ENCODE data around the gene GALNT18.

The GALNT18 gene

DNA sequence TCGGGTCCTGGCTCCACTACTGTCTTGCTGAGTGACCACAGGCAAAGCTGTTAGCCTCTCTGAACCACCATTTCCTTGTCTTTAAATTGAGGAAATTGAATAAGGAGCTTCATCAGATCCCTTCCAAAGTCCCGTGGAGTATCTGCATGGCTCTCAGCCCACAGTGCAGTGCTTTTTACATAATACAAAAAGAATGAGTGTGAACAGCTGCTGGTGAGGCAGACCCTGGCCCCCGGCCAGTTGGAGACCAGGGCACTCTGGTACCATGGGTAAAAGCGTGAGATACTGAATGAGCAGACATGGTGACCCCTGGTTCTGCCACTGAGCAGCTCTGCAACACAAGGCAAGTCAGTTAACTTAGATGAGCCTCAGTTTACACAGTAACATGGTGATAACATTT is 86.8 kb downstream of the GALNT18 start:
- DNase-seq (ENCODE audit: extremely low read depth in 1 of 2, low read depth in 1 of 2) = no peak

DNA sequence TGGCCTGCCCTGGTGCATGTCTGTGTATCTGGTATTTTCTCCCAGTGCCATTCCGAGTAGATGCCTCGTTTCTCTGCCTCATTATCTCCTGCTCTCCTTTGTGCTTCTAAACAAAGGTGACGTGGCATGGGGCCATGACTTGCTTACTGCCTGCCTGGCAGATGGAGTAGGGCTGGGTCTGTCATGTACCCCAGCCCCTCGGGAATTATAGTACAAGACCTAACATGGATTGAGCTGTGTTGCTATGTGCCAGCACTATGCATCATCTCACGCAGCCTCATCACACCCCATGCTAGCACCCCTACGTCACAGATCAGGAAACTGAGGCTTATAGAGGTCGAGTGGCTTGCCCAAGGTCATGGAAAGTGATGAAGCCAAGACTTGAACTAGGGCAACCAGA is 88.1 kb downstream of the GALNT18 start:
- no peak for DNase-seq (ENCODE audit: extremely low read depth in 1 of 2, low read depth in 1 of 2)

DNA sequence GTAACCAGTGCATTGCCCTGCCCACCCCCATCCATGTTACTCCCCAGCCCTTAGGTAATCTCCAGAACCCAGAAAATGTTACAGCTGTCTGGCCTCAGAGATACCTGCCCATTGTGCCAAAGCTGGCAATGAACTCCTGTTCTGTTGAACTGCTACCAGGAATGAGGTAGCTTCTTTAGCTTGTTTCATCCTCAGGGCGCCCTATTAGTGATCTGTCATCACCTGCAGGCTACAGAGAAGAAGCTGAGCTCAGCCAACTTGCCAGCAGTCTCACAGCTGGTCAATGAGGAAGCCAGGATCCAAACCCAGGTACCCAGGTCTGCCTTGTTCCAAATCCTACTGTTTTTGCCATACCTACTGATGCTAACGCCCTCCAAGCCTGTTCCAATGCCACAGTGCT is 88.7 kb downstream of the GALNT18 start:
- DNase-seq (ENCODE audit: extremely low read depth in 1 of 2, low read depth in 1 of 2) = no peak

DNA sequence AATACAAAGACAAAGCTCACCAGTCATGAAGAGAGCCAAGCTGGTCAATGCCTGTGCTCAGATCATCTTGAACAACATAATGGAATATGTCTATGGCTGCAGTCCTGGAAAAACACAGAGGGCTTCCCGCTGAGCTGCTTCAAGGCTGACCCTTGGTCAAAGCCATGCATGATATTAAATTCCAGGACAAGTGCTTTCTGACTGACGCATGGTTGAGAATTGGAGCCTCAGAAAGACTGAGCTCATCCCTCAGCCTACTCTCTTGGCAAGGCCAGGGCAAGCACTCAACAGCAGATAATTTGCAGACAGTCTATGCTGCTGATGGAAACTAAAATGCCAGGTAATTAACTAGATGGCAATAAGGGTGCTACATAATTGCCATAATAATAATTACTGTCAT is 89.2 kb downstream of the GALNT18 start:
- no peak for DNase-seq (ENCODE audit: extremely low read depth in 1 of 2, low read depth in 1 of 2)

DNA sequence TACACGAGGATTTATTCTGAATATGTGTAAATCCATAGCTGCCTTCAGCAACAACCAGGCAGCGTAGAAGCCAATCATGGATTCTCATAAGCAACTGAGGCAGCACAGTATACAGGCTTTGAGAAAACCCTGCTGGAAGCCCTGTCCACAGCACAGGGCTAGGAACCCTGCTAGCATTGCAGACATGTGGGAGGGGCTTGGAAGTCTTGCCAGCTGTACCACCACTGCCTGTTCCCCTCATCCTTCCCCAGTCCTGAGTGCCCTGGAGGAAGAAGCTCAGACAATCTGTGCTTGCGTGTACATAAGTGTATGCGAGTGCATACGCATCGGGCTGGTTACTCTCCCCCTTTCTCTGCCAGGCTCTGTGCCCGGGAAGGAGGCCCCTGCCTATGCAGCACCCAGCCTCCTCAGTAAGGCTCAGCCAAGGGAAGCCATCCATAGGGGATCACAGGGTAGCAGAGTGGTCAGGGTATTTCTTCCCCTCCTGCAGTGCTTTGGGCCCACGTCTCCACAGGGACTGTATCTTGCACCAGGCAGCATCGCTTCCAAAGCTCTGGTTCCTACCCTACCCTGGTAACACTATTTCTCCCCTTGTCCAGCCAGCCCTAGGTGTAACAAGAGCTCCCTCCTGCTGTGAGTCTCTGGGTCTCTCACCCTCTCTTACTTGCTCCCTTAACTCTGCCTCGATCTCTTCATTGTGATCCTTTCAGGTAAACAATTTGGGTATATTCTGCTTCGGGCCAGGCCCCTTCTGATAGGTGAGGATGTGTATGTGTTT is 90.5 kb downstream of the GALNT18 start:
- no peak for DNase-seq (ENCODE audit: extremely low read depth in 1 of 2, low read depth in 1 of 2)

DNA sequence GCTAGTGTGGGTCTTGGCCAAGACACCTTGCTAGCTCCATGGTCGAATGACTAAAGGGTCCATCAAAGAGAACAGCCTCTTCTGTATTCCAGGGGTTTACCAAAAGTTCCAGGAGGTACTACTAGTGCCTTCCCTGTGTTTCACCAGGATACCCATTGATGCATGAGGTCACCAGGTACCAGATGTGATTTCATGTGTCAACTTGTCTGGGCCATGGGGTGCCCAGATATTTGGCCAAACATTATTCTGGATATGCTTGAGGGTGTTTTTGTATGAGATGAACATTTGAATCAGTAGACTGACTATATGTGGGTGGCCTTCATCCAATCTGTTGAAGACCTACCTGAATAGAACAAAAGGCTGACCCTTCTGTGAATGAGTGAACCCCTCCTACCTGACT is 92.8 kb downstream of the GALNT18 start:
- no peak for DNase-seq (ENCODE audit: extremely low read depth in 1 of 2, low read depth in 1 of 2)

DNA sequence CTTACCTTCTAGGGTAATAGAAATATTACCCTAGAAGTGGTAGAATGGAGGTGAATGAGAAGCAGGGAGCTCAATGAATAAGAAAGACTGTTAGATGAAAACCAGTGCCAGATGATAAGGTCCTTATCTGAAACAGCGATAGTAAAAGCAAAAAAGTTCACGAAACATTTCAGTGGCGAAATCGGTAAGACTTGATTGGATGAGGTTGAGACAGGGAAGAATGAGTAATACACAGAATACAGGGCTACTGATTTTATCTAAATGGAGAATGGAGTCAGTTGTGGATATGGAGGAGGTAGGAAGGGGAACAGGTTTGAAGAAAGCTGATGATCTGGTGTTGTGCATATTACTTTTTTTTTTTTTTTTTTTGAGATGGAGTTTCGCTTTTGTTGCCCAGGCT is 96.5 kb downstream of the GALNT18 start:
- DNase-seq (ENCODE audit: extremely low read depth in 1 of 2, low read depth in 1 of 2) = no peak

DNA sequence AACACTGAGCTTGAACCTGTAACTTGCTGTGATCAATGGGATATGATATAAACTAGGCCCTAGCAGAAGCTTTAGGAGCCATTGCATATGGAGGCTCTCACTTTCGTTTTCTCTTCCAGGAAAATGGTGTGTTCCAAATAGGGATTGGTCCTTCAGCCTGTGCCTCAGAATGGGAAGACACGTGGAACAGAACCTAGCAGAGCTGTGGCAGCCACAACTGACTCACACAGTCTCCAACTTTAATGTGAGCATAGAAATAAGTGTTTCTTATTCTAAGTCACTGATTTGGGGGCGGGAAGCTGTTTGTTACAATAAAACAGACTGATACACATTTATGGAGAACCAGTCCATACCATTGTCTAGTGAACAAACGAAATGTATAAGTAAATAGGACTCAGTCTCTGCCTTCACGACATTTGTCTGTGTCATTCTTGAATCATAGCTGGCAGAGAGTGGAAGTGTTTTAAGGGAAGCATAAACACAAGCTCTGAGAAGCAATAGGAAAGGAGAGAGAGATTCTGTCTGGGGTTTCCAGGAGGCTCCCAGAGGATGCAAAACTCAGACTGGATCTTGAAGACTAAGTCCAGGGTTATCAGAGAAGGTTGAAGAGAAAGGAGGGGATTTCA is 97.3 kb downstream of the GALNT18 start:
- no peak for DNase-seq (ENCODE audit: extremely low read depth in 1 of 2, low read depth in 1 of 2)

DNA sequence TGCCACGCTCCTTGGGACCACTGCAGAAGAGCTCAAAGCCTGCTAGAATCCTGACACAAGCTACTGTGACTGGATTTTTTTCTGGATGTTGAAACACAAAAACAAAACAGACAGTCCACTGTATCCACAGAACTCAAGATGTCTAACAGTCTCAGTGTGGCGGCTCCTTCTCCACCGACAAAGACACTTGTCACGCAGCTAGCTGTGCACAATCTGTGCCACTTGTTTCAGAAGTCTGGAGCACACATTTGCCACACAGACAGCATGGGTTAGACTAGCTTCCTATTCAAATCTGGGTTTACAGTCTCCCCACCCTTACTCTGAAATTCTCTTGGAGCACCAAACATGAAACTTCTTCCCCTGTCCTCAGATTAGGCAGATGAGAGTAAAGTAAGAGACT is 99.2 kb downstream of the GALNT18 start:
- no peak for DNase-seq (ENCODE audit: extremely low read depth in 1 of 2, low read depth in 1 of 2)

DNA sequence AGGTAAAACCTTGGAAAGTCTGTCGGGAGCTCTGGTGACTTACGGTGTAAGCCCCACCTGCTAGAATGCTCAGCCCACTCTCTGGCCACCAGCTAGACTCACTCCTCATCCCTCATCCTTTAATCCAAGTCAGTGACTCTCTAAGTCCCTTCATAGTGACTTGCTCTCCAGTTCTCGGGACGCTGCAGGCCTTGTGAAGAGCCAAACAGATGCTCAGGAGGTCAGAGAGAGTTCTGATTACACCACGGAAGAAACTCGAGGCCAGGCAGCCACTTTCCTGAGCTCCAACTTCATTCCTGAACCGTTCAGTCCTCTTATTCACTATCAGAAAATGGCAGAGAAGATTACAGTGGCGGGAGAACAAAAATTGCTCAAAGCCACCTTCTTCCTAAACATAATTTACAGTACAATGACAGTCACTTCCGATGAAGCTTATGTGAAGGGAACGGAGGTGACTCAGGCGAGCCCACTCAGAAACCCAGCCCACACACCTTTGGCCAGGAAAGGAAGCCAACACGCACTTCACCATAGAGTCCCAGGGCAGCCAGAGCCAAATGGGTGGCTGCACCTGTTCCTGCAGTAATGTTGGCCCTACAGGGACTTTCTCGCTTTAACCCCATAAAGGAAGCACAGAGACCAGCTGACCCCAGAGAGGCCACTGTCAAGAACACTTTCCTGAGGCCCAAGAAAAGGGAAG is 100.4 kb downstream of the GALNT18 start:
- peak in 1 of 2 donors; percentile 13 for DNase-seq (ENCODE audit: extremely low read depth in 1 of 2, low read depth in 1 of 2)

DNA sequence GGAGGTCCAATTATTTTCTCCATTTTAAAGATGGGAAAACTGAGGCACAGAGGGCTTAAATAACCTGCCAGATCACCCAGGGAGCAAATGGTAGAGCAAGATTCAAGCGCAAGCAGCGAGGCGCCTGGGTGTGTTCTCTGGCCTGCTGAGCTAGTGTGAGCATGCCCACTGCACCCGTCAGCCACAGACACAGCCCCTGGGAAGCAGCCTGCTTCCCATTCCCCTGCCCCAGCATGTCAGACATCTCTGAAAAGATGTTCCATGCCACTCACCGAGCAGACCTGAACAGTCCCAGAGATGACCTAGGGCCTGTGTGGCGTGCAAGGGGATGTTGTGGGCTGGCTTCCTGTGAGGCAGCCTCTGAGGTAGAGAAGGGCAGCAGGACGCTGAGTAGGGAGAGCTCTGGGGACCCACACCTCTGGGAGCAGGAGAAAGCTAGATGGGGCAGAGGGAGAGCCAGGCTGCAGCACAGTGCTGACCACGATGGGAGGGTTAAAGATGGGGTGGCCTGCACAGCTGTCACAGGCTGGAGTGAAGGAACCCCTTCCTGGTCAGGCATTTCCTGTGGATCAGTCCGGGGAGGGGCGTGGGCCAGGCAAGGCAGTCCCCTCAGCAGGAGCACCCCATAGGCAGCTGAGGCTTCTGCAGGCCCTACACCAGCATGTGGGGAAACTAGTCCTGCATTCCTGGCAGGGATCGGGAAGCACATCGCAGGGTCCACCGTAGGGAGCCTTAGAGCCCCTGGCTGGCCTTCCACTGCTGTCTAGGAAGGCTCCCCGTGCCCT is 101.4 kb downstream of the GALNT18 start:
- no peak for DNase-seq (ENCODE audit: extremely low read depth in 1 of 2, low read depth in 1 of 2)

DNA sequence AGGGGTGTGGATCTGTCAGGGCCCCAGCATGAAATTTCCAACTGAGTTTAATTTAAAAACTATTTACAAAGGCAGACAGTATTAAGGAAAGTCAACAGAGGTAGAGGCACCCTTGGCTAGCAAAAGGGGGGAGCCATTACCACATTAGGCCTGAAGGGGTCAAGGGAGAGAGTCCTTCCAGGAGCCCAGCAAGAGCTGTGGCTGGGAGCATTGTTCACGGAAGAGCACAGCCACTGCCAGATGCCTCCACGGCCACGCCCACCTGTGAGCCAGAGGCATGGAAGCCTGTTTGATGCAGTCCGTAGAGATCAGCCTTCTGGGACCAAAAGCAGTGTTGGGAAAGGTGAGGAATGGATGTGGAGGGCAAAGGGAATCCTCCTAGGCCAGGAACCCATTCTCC is 102.6 kb downstream of the GALNT18 start:
- no peak for DNase-seq (ENCODE audit: extremely low read depth in 1 of 2, low read depth in 1 of 2)

DNA sequence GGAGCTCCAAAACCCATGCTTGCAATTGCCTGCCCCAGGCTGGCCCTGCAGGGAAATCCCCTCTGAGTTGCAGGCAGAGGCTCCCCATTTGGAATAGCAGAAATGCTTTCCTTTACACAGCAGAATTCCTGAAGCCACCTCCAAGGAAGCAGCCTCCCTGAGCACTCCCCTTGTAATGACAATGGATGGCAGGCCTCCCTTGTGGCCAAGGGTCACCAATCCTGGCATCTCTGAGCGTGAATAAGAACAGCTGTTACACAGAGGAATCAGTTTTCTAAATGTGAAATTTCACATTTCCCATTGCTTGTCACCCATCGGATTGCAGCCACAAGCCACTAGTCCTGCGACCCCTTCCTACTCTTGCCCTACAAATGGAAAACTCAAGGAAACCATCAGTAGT is 107.6 kb downstream of the GALNT18 start:
- DNase-seq (ENCODE audit: extremely low read depth in 1 of 2, low read depth in 1 of 2) = no peak

DNA sequence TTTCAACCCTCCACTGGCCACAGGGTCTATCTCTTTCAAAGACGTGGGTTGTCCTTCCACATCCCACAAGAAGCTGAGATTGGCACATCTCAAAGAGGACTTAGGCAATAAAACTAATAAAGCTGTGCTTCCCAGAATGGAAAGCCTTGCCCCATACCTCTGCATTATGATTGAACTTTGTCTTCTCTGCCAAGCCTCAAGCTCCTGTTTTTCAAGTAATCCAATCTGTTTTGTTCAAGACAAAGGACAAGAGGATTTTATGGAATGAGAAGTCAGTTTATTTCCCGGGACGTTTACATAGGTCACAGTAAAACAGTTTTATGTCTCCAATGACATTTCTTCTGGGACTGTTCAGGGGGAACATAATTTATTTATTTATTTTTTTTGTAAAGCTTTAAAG is 108.4 kb downstream of the GALNT18 start:
- DNase-seq (ENCODE audit: extremely low read depth in 1 of 2, low read depth in 1 of 2) = no peak

DNA sequence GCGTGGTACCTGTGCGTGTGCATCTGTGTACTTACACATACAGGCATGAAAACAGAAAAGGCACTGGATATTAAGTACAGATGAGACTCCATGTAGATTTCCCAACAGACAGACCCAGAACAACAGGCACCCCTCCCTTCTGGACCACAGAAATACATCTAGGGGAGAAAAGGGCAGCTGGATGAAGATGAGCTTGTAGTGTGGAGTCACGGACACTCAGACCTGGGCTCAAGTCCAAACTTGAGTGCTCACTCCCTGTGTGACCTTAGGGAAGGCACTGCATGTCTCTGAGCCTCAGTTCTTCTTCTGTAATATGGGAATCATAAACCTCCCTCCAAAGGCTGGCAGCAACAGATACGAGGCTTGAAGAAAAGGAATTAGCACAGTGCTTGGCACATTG is 108.9 kb downstream of the GALNT18 start:
- no peak for DNase-seq (ENCODE audit: extremely low read depth in 1 of 2, low read depth in 1 of 2)

DNA sequence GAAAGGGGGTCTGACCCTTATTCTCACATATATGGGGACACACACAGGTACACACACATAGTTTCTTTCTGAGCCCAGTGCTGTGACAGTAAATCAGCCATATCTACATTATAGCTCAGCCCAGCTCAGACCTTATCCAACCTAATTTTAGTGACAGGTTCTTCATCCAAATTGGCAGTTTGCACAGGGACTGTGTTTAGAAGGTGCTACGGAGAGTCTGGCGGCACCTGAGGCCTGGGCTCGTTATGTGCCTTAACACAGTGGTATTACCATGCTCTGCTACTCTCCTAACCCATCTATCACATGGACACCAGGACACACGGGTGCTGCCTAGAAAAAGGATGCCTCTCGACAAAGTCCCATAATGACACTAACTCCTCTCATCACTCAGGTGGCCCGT is 109.3 kb downstream of the GALNT18 start:
- no peak for DNase-seq (ENCODE audit: extremely low read depth in 1 of 2, low read depth in 1 of 2)

DNA sequence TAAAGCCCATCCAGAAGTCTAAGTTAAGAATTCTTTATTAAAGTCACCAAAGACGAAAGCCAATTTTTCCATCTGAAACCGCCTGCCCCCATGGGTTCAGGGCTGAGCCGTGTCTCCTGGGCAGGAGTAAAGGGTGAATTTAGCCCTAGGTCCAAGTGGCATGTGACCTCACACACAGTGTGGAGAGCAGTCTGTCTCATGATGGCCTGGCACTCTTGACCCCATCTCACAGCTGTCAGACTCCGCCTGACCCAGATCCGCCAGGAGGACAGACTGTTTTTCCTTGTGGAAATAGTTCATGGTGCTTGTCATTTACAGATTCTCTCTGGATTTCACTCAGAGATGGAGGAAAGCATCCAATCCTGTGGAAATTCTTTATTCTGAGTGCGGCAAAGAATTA is 109.7 kb downstream of the GALNT18 start:
- no peak for DNase-seq (ENCODE audit: extremely low read depth in 1 of 2, low read depth in 1 of 2)

DNA sequence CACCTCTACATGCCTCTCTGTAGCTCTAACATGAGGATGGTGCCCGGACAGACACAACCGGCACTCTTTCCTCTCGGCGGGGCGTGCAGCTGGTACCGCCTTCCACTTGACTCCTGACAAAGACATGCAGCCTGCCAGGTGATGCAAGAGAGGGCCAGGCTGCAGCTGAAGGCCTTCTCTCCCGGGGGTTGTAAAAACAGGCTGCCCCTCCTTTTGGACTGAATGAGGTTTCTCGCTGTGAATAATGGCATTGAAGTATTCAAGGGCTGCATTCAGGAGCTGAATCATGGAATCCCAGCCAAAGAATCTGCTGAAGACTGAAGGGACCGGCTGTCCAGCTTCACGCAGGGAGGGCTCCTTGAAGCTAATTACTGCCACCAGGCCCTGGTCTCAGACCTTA is 110.9 kb downstream of the GALNT18 start:
- no peak for DNase-seq (ENCODE audit: extremely low read depth in 1 of 2, low read depth in 1 of 2)

DNA sequence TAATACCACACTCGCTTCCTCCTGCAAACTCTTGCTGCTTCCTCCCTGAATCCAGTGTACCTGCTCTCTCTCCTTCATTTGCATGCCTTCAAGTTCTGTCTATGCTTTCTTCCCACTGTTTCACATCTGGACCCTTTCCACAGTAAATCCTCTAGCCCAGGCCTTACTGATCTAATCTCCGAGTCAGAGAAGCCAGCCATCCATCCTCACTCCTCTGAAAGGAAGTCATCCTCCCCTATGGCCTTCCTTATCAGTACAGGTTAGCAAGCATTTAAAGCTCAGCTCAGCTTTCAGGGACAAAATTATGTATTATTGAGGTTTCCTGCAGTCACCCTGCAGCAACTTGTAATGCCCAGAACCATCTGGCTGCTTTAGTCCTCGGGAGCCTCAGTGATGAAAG is 116.1 kb downstream of the GALNT18 start:
- DNase-seq (ENCODE audit: extremely low read depth in 1 of 2, low read depth in 1 of 2) = no peak

DNA sequence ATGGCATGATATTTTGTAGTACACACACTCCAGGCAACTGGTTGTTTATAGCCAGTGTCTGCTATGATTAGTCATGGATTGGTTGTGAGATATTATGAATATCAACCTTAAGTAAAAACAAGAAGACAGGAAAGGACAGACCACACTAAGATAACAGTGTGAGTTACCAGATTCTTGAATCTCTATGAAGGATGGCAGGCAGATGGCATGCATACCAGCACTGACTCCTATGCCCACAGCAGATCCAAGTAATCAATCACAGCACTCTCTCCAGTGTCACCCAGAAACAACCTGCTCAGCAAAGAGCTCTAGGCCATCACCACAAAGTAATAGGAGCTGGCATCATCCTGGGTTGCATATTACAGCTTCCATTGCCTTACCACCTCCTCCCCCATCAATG is 116.6 kb downstream of the GALNT18 start:
- no peak for DNase-seq (ENCODE audit: extremely low read depth in 1 of 2, low read depth in 1 of 2)

DNA sequence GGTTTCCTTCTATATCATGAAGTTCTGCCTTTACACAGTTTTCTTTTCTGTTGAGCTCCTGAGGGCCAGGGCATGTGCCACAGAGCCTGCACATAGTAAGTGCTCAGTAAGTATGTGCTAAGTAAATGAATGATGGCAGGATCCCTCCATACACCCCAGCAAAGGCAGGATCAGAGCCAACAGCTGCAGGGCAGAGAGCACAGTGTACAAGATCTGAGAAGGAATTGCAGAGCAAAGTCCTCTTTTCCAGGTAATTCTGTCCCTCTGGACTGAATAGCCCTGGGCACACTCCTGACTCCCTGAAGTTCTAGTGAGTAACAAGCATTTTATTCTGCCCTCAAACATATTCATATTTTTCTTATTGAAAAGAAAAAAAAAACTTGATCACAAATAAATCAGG is 117.7 kb downstream of the GALNT18 start:
- DNase-seq (ENCODE audit: extremely low read depth in 1 of 2, low read depth in 1 of 2) = no peak
